ENCODE data around the gene RELL2.

The RELL2 gene

DNA sequence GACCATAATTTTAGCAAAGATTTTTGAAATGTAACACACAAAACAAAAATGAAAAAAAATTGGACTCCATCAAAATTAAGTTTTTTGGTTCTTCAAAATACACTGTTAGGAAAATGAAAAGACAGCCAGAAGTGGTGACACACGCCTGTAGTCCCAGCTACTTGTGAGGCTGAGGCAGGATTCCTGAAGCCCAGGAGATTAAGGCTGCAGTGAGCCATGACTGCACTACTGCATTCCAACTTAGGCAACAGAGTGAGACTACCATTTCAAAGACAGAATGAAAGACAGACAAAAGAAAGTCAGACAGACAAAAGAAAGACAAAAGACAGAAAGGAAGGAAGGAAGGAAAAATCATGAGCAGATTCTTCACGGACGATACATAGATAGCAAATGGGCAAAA is 25.5 kb upstream of the RELL2 start:
- no peak overlapping the region for H3K4me3 ChIP-seq (ENCODE audit: control insufficient read depth, low read depth, low read length)
- no peak for DNase-seq (ENCODE audit: low read depth)
- TF ChIP-seq, protein P1, sequence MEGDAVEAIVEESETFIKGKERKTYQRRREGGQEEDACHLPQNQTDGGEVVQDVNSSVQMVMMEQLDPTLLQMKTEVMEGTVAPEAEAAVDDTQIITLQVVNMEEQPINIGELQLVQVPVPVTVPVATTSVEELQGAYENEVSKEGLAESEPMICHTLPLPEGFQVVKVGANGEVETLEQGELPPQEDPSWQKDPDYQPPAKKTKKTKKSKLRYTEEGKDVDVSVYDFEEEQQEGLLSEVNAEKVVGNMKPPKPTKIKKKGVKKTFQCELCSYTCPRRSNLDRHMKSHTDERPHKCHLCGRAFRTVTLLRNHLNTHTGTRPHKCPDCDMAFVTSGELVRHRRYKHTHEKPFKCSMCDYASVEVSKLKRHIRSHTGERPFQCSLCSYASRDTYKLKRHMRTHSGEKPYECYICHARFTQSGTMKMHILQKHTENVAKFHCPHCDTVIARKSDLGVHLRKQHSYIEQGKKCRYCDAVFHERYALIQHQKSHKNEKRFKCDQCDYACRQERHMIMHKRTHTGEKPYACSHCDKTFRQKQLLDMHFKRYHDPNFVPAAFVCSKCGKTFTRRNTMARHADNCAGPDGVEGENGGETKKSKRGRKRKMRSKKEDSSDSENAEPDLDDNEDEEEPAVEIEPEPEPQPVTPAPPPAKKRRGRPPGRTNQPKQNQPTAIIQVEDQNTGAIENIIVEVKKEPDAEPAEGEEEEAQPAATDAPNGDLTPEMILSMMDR (IDR thresholded peaks at IDR 0.05; ENCODE audit: control insufficient read depth, insufficient read depth, low read depth, low read length, missing control alignments): no peak

DNA sequence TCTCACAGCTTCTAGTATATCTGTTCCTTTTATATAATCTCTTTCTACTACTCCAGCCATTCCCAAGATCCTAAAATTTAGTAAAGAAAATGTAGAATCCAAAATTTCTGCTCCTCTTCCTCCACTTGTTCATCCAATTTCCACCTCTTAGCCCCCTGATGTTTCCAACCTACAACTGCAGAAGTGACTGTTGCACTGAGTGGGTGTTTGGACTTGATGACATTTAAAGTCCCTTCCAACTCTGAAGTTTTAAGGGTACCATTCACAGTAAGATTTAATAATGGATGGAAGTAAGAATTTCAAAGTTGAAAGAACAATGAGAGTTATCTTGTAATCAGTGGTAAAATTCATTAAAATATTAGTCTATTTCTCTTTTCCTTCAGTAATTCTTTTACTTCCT is 23.5 kb upstream of the RELL2 start:
- DNase-seq (ENCODE audit: low read depth): no peak
- TF ChIP-seq, protein P1 (IDR thresholded peaks at IDR 0.05; ENCODE audit: control insufficient read depth, insufficient read depth, low read depth, low read length, missing control alignments): no peak
- H3K4me3 ChIP-seq (ENCODE audit: control insufficient read depth, low read depth, low read length): no peak overlapping the region

DNA sequence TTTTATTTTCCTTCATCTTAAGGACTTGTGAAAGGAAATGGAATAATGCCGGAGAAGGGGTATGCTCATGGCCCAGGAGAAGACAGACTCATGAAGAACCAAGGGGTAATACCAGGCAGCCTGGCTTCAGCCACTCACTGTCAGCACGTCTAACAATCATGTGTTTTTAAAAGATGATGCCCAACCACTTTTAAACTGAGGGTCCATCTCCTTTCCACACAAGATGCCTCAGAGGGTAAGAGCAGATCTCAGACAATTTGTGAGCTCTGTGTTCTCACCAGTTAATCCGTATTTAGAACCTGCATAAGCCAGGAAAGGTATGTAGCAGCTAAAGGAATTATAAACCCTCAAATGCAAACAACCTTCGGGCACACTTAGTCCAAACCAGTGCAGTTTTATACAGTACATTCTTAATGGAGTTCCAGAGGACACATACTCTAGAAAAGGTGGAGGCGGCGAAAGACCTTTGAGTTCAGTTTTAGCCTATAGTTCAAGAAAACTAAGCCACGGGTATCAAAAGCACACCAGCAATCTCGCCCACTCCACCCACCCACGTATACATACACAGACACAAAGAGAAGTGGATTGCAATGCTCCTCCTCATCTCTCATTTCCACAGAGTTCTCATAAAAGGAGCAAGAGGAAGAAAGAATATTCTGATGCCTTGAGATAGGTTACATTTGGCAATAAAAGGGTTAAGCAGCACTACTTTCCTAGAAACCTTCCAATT is 20.6 kb upstream of the RELL2 start:
- TF ChIP-seq, protein P1 (IDR thresholded peaks at IDR 0.05; ENCODE audit: control insufficient read depth, insufficient read depth, low read depth, low read length, missing control alignments): no peak
- DNase-seq (ENCODE audit: low read depth): no peak
- H3K4me3 ChIP-seq (ENCODE audit: control insufficient read depth, low read depth, low read length): no peak overlapping the region

DNA sequence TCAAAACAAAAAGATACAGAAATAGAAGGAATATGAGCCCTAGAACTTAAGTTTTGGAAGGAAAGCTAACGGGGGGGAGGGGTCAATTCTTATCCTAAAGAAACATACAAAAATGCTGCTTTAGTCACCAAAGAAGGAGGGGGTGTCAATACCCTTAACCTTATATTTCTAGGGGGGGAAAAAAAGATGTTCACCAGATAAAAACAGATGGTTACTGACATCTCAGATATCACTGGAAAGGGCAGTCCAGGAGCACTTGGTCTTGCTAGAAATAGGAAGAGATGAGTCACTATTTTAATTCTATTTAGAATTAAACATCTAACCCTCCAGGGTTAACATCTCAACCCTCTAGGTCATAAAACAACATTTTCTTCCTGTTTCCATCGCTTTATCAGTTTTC is 19.7 kb upstream of the RELL2 start:
- no peak for DNase-seq (ENCODE audit: low read depth)
- TF ChIP-seq, protein P1 (IDR thresholded peaks at IDR 0.05; ENCODE audit: control insufficient read depth, insufficient read depth, low read depth, low read length, missing control alignments): no peak
- H3K4me3 ChIP-seq (ENCODE audit: control insufficient read depth, low read depth, low read length): no peak overlapping the region

DNA sequence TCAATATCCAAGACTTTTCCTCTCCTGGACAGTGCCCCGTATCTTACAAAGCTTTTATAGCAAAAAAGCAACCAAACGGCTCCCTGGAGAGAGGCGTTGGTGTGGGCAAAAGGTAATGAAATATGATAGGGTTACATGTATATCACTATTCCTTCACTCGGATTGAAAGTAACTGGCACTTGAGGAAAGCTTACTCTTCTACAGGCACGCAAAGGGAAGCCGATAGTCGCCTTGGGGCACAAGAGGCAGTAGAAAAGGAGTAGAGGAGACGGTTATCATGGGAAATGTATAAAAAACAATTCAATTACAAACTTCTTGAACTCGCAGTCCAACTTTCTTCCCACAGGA is 19.1 kb upstream of the RELL2 start:
- peak overlapping the region; percentile 63 for H3K4me3 ChIP-seq (ENCODE audit: control insufficient read depth, low read depth, low read length)
- TF ChIP-seq, protein P1 (IDR thresholded peaks at IDR 0.05; ENCODE audit: control insufficient read depth, insufficient read depth, low read depth, low read length, missing control alignments): no peak
- no peak for DNase-seq (ENCODE audit: low read depth)

DNA sequence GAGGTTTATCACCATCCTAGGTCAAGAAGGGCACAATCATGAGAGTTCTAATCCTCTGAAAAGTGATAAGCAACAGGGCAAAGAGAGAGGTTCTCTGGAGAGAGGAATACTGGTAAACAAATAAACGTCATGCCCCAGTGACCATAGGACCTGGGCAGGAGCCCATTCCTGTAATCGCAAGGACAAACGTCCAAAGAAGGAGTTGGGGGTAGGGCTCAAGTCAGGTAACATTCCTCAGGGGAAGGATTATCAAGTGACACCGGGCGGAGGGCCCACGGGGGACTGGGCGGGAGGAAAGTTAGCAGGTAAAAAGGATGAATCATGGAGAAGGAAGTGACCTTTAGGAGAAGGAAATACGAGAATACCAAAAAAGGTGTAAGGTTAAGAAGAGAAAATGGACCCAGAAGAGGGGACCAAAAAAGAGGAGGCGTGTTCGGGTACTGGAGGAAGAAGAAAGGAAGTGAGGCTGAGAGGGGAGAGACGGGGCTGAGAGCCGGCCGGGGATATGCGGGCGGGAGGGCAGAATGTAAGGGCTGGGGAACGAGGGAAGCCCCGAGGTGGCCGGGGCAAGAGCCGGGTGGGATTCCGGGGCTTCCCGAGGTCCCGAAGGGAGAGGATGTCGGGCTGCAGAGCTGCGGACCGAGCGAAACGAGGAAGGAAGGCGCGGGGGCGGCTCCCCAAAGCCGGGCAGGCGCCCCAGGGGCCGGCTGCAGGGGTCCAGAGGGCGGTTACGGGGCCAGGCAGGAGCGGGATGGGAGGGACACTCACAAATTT is 18.6 kb upstream of the RELL2 start:
- H3K4me3 ChIP-seq (ENCODE audit: control insufficient read depth, low read depth, low read length): peak overlapping the region; percentile 63
- TF ChIP-seq, protein P1 (IDR thresholded peaks at IDR 0.05; ENCODE audit: control insufficient read depth, insufficient read depth, low read depth, low read length, missing control alignments): no peak

More for the DNA sequence above, 18.6 kb upstream of the RELL2 start:
- DNase-seq (ENCODE audit: low read depth): no peak

All from AG09309 (cell line).